NCI-H69 (cell line): ENCODE results near the gene OPCML.

ENCODE experiments used
- DNase-seq: peaks from one replicate; lab custom pipeline; 2025; lab: John Stamatoyannopoulos, UW

The OPCML gene

DNA sequence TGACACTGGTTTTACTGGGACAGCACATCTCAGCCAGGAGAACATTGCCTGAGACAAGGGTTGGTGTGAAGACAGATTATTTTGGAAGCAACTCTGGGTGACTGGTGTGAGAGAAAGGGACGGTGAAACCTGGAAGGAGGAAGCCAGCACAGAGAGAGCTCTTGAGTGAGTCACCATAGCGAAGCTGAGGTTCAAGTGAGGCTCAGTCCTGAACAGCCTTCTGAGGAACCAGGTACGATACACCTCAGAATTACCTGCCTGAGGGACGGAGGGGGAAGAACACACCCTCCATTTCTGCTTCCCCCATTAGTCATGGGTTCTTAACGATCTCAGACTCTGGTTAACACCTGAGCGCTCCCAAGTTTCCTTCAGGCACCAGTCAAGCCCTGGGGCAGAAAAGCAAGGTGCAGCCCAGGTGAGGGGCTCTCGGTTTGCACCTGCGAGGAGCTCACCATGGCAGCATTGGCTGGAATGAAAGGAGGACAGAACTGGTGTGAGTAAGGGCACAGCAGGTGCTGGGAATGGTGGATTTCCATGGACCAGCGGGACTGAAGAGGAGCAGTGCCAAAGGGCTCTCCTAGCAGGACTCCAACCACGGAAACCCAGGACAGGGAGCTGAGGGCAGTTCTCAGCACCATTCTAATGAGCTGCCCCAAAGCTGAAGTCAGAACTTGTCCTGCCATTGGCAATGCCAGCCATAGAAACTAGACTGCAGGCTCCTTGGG is 459.3 kb downstream of the OPCML start:
- no peak for DNase-seq

DNA sequence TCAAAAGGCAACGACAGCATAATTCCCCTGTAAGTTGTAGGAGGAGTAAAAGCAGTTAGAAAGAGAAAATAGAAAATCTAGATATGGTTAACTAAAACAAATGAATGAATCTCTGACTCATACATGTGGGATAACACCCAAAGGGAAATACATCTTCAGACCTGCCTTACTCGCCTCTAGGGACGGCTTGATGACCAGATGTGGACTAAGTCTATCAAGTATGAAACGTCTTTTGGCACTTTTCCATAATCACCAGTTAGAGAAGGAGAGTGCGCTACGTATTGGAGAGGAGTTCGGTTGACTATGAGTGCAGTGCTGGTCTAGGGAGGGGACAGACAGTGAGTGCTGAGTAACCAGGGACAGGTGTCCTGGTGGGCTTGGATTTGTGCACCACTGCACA is 459.9 kb downstream of the OPCML start:
- no peak for DNase-seq

GRCh38 chr11:133070791-133071190 is 461.5 kb downstream of the OPCML start:
- no peak for DNase-seq

DNA sequence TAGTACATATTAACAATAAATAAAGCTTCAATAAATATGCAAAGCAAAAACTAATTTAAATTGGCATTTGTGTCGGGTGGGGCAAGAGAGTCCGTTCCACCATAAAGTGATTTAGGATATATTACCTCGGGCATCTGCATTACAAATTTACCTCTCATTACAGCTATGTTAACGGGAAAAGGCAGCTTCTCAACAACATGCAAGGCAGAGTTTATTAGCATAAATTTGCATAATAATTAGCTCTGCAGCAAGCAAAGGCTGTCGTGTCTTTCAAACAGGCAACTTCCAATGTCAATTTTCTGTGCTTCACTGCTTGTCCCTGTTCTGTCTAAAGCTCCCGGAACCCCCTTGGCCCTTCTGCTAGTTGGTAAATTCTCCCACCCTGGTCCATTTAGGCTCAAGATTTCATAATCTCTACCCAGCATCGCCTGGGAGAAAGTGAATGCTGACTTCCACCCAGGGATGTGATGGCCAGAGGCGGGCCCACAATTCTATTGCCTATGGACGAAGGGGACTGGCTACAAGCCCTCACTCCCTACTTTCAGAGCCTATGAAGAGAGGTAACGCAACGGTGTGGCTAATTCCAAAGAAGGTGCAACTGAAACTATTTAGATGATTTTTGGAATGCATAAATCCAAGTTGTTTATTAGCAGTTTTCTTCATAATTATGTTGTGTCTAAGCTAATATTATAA is 462.1 kb downstream of the OPCML start:
- DNase-seq = no peak

DNA sequence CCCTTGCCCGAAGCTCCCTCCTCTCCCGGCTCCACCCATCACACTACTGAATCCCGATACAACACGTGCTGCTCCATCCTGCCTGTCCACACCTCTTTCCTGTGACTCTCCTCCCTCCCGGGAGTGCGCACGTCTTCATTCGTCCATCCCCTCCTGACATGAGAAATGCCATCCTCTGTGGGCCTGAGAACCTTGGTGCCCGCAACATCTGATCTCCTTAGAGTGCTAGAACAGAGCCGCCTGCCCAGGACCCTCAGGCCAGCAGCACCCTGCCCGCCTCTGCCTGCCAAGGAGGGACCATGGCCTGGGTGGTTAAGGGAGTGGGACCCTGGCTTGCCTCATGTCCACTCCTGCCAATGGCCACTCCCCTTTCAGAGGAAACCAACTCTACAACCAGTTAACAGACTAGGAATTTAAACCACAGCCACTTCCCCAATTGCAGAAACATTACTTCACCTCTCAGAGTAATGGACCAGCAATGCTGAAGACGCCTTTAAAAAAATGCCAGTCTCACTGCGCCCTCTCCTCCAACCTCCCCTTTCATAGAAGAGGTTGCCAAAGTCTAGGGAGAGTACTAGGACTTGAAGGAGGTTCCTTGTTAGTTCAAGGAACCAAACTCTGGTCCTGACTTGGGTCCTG is 466.3 kb downstream of the OPCML start:
- no peak for DNase-seq

DNA sequence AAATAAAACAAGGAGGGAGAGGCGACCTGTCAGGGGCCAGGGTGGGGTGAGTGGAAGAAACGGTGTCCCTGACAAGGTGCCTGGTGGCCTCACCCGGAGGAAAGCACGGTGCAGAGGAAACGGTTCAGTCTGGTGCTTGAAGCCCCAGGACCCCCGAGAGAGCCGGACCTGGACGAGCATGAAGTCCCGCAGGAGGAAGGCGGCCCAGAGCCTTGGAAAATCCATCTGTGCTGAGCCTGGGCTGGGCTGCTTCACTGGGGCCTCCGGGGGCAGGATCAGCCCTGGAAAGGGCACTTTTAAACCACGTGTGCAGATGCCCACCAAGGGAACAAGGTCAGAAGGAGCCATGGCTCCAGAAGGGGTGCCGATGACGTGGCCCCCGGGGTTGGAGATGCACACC is 467.3 kb downstream of the OPCML start:
- DNase-seq = no peak

GRCh38 chr11:133064152-133064877 is 468.0 kb downstream of the OPCML start:
- peak; percentile 73 for DNase-seq

DNA sequence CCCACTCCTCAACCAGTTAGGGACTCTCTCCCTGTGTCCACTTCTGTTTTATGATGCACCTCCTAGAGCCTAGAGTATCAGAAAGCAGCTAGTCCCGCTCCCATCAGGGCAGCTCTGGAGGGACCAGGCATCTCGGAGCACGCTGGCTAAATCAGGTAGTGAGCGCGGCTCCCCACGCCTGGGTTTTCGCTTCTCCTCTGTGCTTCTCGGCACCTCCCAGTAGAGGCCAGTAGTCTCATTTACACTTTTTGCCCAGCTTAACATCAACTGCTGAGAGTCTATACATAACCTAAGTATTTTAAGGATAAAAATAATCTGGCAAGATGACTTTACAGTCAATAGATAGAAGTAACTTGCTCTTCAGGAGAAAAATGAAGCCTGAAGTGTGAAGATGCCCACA is 473.8 kb downstream of the OPCML start:
- DNase-seq = no peak

GRCh38 chr11:133053124-133053776 is 479.1 kb downstream of the OPCML start:
- DNase-seq = no peak

GRCh38 chr11:133052537-133052936 is 479.8 kb downstream of the OPCML start:
- no peak for DNase-seq

- no peak for DNase-seq
Measured at GRCh38 chr11:133049244-133050019, 482.9 kb downstream of the OPCML start.

DNA sequence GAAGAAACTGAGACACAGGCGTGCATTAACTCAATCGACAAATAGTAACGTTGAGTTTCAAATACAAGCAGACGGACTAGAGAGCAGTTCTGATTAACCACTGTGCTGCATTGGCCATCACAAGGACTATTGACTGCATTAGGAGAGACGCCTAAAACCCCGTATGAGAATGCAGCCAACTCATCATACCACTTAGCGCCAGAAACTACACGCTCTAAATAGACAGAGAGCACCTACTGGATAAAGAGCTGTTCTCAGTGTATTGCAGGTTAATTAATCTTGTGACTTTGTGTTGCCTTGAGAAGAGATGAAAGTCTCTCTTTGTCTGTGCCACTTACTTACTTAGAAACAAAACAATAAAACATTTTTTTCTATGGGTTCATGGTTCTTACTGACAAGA is 484.0 kb downstream of the OPCML start:
- DNase-seq = no peak

DNA sequence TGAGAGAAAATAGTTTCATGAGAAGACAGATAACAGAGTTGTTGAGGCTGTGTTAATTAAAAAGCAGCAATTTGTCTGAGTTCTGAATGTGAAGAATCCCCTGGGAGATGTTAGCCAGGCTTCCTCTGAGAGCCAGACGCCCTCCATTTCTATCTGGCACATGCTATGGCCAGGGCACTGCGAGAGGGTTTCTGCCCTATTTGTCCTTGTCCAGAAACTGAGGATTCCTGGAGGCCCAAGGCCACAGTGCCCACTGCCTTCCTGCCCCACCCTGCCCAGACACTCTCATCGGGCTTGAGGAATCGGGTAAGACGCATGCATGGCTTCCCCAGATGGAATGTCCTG is 484.6 kb downstream of the OPCML start:
- DNase-seq = no peak

GRCh38 chr11:133047036-133047770 is 485.1 kb downstream of the OPCML start:
- no peak for DNase-seq

GRCh38 chr11:133046252-133046651 is 486.0 kb downstream of the OPCML start:
- DNase-seq = no peak

- no peak for DNase-seq
Measured at GRCh38 chr11:133041928-133042882, 490.1 kb downstream of the OPCML start.

- no peak for DNase-seq
Measured at GRCh38 chr11:133041181-133041580, 491.1 kb downstream of the OPCML start.

DNA sequence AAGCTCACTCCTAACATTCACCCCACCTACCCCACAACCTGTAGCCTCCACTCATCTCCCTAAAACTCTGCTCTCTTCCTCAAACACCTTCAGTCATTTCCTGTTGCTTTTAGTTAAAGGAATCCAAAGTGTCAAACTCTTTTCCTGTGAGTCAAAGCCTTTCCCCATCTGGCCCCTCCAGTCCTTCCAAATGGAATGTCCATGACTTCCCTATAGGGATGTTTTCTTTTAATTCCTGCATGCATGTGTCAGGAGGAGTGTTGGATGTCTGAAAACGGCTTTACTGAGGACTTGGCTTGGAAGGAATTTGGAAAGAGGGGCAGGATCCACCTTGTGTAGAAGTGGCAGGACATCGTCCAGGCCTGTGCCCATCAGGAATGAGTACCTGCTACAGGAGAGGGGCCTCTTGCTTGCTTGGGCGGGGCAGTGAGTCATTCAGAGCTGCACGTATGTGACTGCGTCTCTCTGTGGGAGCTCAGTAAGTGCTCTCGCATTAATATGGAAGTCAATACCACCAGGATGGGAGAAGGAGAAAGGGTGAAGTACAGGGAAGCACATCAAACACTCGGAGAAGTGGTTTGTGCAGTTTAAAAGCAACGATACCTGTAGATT is 491.9 kb downstream of the OPCML start:
- no peak for DNase-seq

DNA sequence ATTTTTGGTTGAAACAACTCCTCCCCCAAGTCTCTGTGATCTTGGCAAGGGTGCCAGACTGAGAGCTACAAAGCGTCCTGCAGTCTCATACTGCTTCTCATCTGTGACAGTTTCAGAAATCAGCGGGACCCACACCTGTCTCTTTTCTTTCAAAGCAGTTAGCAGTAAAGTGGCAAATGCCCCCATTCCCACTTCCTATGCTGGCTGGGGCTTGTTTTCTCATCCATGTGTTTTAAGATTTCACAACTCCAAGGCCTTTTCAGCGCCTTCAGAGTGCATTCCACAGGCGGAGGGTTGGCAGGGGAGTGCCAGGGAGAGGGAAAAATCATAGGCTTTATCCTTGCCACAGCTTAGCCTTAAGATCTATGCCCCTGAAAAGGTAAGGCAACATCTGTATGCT is 493.5 kb downstream of the OPCML start:
- DNase-seq = no peak
